Neural progenitor cell (in vitro differentiated cells): Measurements from ENCODE around the gene H3-3A. TPM values are rescaled to one million over a fixed set of nuclear protein-coding genes. Genes with fewer than 3 reads are reported as not detected.
A peak's percentile ranks its signal among the peaks of the same experiment; 100 is the strongest.

ENCODE experiments used
- DNase-seq: peaks from one replicate; pipeline ENCODE4 v3.0.0-alpha.2; 2016; ENCODE audit warnings: low spot score
- H2AFZ ChIP-seq: fragments of 200-600 bp; sonication (generic); replicated peaks from 2 replicates; pipeline ENCODE4 v1.6.1; 2016; ENCODE audit warnings: antibody characterized with exemption
- H3F3A ChIP-seq: fragments of 200-600 bp; sonication (generic); 2 replicates; pipeline ENCODE4 v1.6.1; 2016; ENCODE audit warnings: antibody characterized with exemption, low read depth
- H3K27ac ChIP-seq: fragments of 200-600 bp; sonication (generic); 2 replicates; pipeline ENCODE4 v1.5.1; 2016; ENCODE audit warnings: mild to moderate bottlenecking
- H3K27me3 ChIP-seq: fragments of 200-600 bp; sonication (generic); 2 replicates; pipeline ENCODE4 v1.6.1; 2016; ENCODE audit warnings: mild to moderate bottlenecking, moderate library complexity
- H3K36me3 ChIP-seq: fragments of 200-600 bp; sonication (generic); 2 replicates; pipeline ENCODE4 v1.5.1; 2016
- H3K4me1 ChIP-seq: fragments of 200-600 bp; sonication (generic); 2 replicates; pipeline ENCODE4 v1.6.1; 2016; ENCODE audit warnings: mixed run types
- H3K4me2 ChIP-seq: fragments of 200-600 bp; sonication (generic); 2 replicates; pipeline ENCODE4 v1.6.1; 2016
- H3K4me3 ChIP-seq: fragments of 200-600 bp; sonication (generic); 2 replicates; pipeline ENCODE4 v1.5.1; 2016
- H3K79me2 ChIP-seq: fragments of 200-600 bp; sonication (generic); 2 replicates; pipeline ENCODE4 v1.6.1; 2016; ENCODE audit warnings: low read depth
- H3K9ac ChIP-seq: fragments of 200-600 bp; sonication (generic); 2 replicates; pipeline ENCODE4 v1.6.1; 2016
- H3K9me3 ChIP-seq: fragments of 200-600 bp; sonication (generic); 2 replicates; pipeline ENCODE4 v1.5.1; 2016; ENCODE audit warnings: low read depth
- H4K20me1 ChIP-seq: fragments of 200-600 bp; sonication (generic); 2 replicates; pipeline ENCODE4 v1.6.1; 2016; ENCODE audit warnings: low read depth
- H3K27ac Mint-ChIP-seq: 3 replicates; pipeline ENCODE4 v1.8.0; 2021; ENCODE audit warnings: mixed read lengths
- H3K27me3 Mint-ChIP-seq: 2 replicates; pipeline ENCODE4 v1.8.0; 2022; ENCODE audit warnings: low read depth, mild to moderate bottlenecking, inconsistent platforms, moderate library complexity, mixed read lengths; ENCODE audit not compliant: insufficient read depth
- H3K36me3 Mint-ChIP-seq: 3 replicates; pipeline ENCODE4 v1.8.0; 2021; ENCODE audit warnings: mixed read lengths
- H3K4me1 Mint-ChIP-seq: 3 replicates; pipeline ENCODE4 v1.8.0; 2021; ENCODE audit warnings: mixed read lengths
- H3K4me3 Mint-ChIP-seq: 3 replicates; pipeline ENCODE4 v1.8.0; 2021; ENCODE audit warnings: mild to moderate bottlenecking, moderate library complexity, mixed read lengths
- H3K9me3 Mint-ChIP-seq: 3 replicates; pipeline ENCODE4 v1.8.0; 2020; ENCODE audit warnings: mixed read lengths
- CTCF ChIP-seq: fragments of 200-600 bp; sonication (generic); IDR thresholded peaks from 2 replicates; pipeline ENCODE4 v1.5.1; 2017; ENCODE audit warnings: antibody characterized with exemption, mild to moderate bottlenecking
- EZH2 ChIP-seq: fragments of 200-600 bp; sonication (generic); IDR thresholded peaks from 2 replicates; pipeline ENCODE4 v1.6.1; 2017; ENCODE audit warnings: antibody characterized with exemption, mild to moderate bottlenecking, moderate library complexity
- EZH2phosphoT487 ChIP-seq: fragments of 200-600 bp; sonication (generic); IDR thresholded peaks from 2 replicates; pipeline ENCODE4 v1.6.1; 2017; ENCODE audit warnings: antibody characterized with exemption
- total RNA-seq: library from RNA; depleted of rRNA; stranded (reverse); fragments of >200 nt; gene quantifications from 2 replicates; pipeline ENCODE4 v1.2.3, GENCODE V29; 2015; ENCODE audit warnings: low replicate concordance

The H3-3A gene
- total RNA-seq, 1 donor from 2014 or later: 1,689 TPM

- peaks cover 37% of the 10 kb centered on the region for H3K36me3 Mint-ChIP-seq
Measured at GRCh38 chr1:226069811-226070489, 7.4 kb downstream of the H3-3A start.

GRCh38 chr1:226072347-226072746 lies 9.8 kb downstream of the H3-3A start:
- Histone ChIP-seq H3K4me3 (no peak overlapping the region), H3K36me3 (peaks cover 35% of the 10 kb centered on the region), H3K79me2 (peaks cover 55% of the 10 kb centered on the region), H2AFZ (no peak overlapping the region), H3K4me2 (no peak overlapping the region), H3K9me3 (no peaks in the 10 kb centered on the region), H3K27me3 (no peaks in the 10 kb centered on the region), H3K4me1 (peaks cover under 1% of the 10 kb centered on the region), H4K20me1 (peaks cover 69% of the 10 kb centered on the region), H3F3A (peaks cover 88% of the 10 kb centered on the region), H3K27ac (peak overlapping the region; percentile 63), H3K9ac (no peak overlapping the region)
- H3K36me3 Mint-ChIP-seq: peaks cover 28% of the 10 kb centered on the region
- no peak overlapping the region for H3K27ac Mint-ChIP-seq
- no peak overlapping the region for H3K4me3 Mint-ChIP-seq
- H3K9me3 Mint-ChIP-seq: no peaks in the 10 kb centered on the region
- DNase-seq: no peak
- H3K27me3 Mint-ChIP-seq: peaks cover 2% of the 10 kb centered on the region
- H3K4me1 Mint-ChIP-seq: peaks cover 6% of the 10 kb centered on the region
- TF ChIP-seq EZH2phosphoT487 (no peak), EZH2 (no peak), CTCF (no peak)

More at GRCh38 chr1:226069811-226070489, 7.4 kb downstream of the H3-3A start:
- Mint-ChIP-seq H3K4me1 (peaks cover 21% of the 10 kb centered on the region), H3K9me3 (no peaks in the 10 kb centered on the region), H3K27me3 (peaks cover 2% of the 10 kb centered on the region), H3K27ac (no peak overlapping the region), H3K4me3 (no peak overlapping the region)
- TF ChIP-seq EZH2 (no peak), EZH2phosphoT487 (no peak), CTCF (no peak)
- Histone ChIP-seq H3K4me2 (no peak overlapping the region), H3K9me3 (no peaks in the 10 kb centered on the region), H3K27me3 (no peaks in the 10 kb centered on the region), H4K20me1 (peaks cover 93% of the 10 kb centered on the region), H3K4me1 (peaks cover 23% of the 10 kb centered on the region), H3K36me3 (peaks cover 53% of the 10 kb centered on the region), H3K9ac (no peak overlapping the region), H2AFZ (no peak overlapping the region), H3K79me2 (peaks cover 79% of the 10 kb centered on the region), H3K27ac (no peak overlapping the region), H3K4me3 (no peak overlapping the region), H3F3A (peaks cover 95% of the 10 kb centered on the region)
- no peak for DNase-seq

- Mint-ChIP-seq H3K27me3 (peaks cover 2% of the 10 kb centered on the region), H3K36me3 (peaks cover 22% of the 10 kb centered on the region), H3K27ac (no peak overlapping the region), H3K4me1 (peaks cover 6% of the 10 kb centered on the region), H3K4me3 (no peak overlapping the region), H3K9me3 (no peaks in the 10 kb centered on the region)
- Histone ChIP-seq H3K79me2 (peaks cover 45% of the 10 kb centered on the region), H4K20me1 (peaks cover 59% of the 10 kb centered on the region), H2AFZ (no peak overlapping the region), H3K4me3 (no peak overlapping the region), H3K36me3 (peaks cover 29% of the 10 kb centered on the region), H3K9me3 (no peaks in the 10 kb centered on the region), H3F3A (peaks cover 83% of the 10 kb centered on the region), H3K4me2 (no peak overlapping the region), H3K27me3 (no peaks in the 10 kb centered on the region), H3K27ac (peak overlapping the region; percentile 63), H3K4me1 (no peaks in the 10 kb centered on the region), H3K9ac (no peak overlapping the region)
- DNase-seq: no peak
- no peak for TF ChIP-seq CTCF
- no peak for TF ChIP-seq EZH2phosphoT487
- no peak for TF ChIP-seq EZH2
Measured at GRCh38 chr1:226073184-226073950, 10.9 kb downstream of the H3-3A start.
